Heart right ventricle (tissue), 16 donors: Measurements from ENCODE around the gene HOXB13. TPM values are rescaled to one million over a fixed set of nuclear protein-coding genes. Genes with fewer than 3 reads are reported as not detected.

Source experiments
- ATAC-seq, 8 donors: fragments of 200-7000 bp; cut with Tn5 transposase; one replicate each; pipeline ENCODE4 v1.9.1; 2020; ENCODE audit warnings: mild to moderate bottlenecking in 8 of 8, moderate library complexity in 8 of 8, moderate number of reproducible peaks in 1 of 8
- DNase-seq, 2 donors: peaks; one replicate each; pipeline ENCODE4 v3.0.0-alpha.2; 2020
- H3K27ac ChIP-seq, 10 donors: fragments of 200-600 bp; sonication (generic) in 2 of 10; one replicate each; pipeline versions ENCODE4 v1.5.0 to v1.8.0; 2020 to 2022; ENCODE audit warnings: mild to moderate bottlenecking in 3 of 10
- H3K27me3 ChIP-seq, 7 donors: fragments of 200-600 bp; one replicate each; pipeline ENCODE4 v1.8.0; 2021 to 2022; ENCODE audit warnings: mild to moderate bottlenecking in 2 of 7
- H3K36me3 ChIP-seq, 9 donors: fragments of 200-600 bp; sonication (generic) in 1 of 9; one replicate each; pipeline versions ENCODE4 v1.5.0 to v1.8.0; 2020 to 2022; ENCODE audit warnings: mild to moderate bottlenecking in 2 of 9
- H3K4me1 ChIP-seq, 9 donors: fragments of 200-600 bp; sonication (generic) in 1 of 9; one replicate each; pipeline versions ENCODE4 v1.5.0 to v1.8.0; 2020 to 2022; ENCODE audit warnings: mild to moderate bottlenecking in 4 of 9
- H3K4me3 ChIP-seq, 10 donors: fragments of 200-600 bp; sonication (generic) in 2 of 10; one replicate each; pipeline versions ENCODE4 v1.5.0 to v1.8.0; 2020 to 2022; ENCODE audit warnings: mild to moderate bottlenecking in 7 of 10, moderate library complexity in 2 of 10
- H3K9me3 ChIP-seq, 11 donors: fragments of 200-600 bp in 10 of 11; sonication (generic) in 2 of 11; one replicate each; pipeline versions ENCODE4 v1.5.0 to v1.8.0; 2013 to 2022; ENCODE audit warnings: mild to moderate bottlenecking in 2 of 11, control low read depth in 1 of 11, moderate library complexity in 1 of 11
- CTCF ChIP-seq, 9 donors: fragments of 200-600 bp; sonication (generic) in 2 of 9; IDR thresholded peaks; one replicate each; pipeline versions ENCODE4 v1.5.0 to v1.8.0; 2021 to 2022; ENCODE audit warnings: antibody characterized with exemption in 9 of 9, mild to moderate bottlenecking in 5 of 9, moderate library complexity in 1 of 9
- WGBS, 2 donors: extraction: QIAGEN DNeasy Blood & Tissue Kit; methylation state at CpG; one replicate each; pipeline ENCODE4 v1.1.7; 2013; ENCODE audit warnings: inconsistent platforms in 1 of 2; 5-methylcytosine and 5-hydroxymethylcytosine counted together
- intact Hi-C, 10 donors: fragments of 100-400 bp; cut with DNase I; formaldehyde crosslinking; loops; one replicate each; pipeline versions ENCODE4 v1.11.1 to v1.14.2; 2022
- polyA plus RNA-seq, 2 donors: library from polyadenylated mRNA; stranded (reverse); fragments of 200-250 nt; gene quantifications; one replicate each; pipeline ENCODE4 v1.2.3, GENCODE V29; 2013
- total RNA-seq, 10 donors: library from RNA; stranded (reverse); fragmentation: NEBNext Ultra II Directional in 3 of 10; extraction: Animal tissue kit (Norgen Biotek cat#: 25700) in 3 of 10; gene quantifications; one replicate each; pipeline versions ENCODE4 v1.2.1 to v1.2.4, GENCODE V29; 2021 to 2023
- donor health status: Arrhythmogenic right ventricular cardiomyopathy.
- donor health status: ischemic (EF 13 %, LVEDD 7.1; RV severe dilation, severe dysfunction).
- donor health status: healthy with polysubstance abuse.
- donor health status: DM: no; HTN: yes; CAD: no.
- donor health status: DM: no; HTN: no; CAD: no.
- donor health status: ischemic (EF 25% LVEDD 6.9; RV normal size, moderate dysfunction).
- donor health status: ischemic (EF 25% LVEDD 5.7; RV mildly dilated, moderate dysfunction).
- donor health status: healthy.
- donor health status: DM: yes; HTN: yes; CAD: no.
- donor health status: Ischemic cardiomyopathy.
- donor health status: ischemic (EF 35%, LVEDD 5.7; RV mildly dilated, moderate dysfunction).
- donor health status: nonischemic (EF 11% LVEDD 7.7; RV severe dilation, severe dysfunction).
- donor health status: DM: yes; HTN: yes; CAD: no.
- donor health status: PGD.
- donor health status: ischemic (EF 29% LVEDD 5.4; RV normal size, mild dysfunction).
- donor health status: nonischemic (EF 23%, LVEDD 6.1; RV moderate dilation, normal function).

The HOXB13 gene
- total and polyA plus RNA-seq, 12 donors = not detected

GRCh38 chr17:48738803-48739526, 10.4 kb upstream of the HOXB13 start:
- WGBS, 2 donors = 2 to 3% methylated on average over 37 of the region's 37 CpGs
- intact Hi-C loops = no loop called here
- no peak overlapping the region for H3K4me3 ChIP-seq
- no peaks in the 10 kb centered on the region for H3K36me3 ChIP-seq
- TF ChIP-seq CTCF (IDR thresholded peaks at IDR 0.05) = no peak
- no peak for DNase-seq
- no peaks in the 10 kb centered on the region for H3K9me3 ChIP-seq
- H3K27me3 ChIP-seq = peaks cover 28 to 100% (median 100%) of the 10 kb centered on the region in 7 donors
- no peak overlapping the region for H3K27ac ChIP-seq
- H3K4me1 ChIP-seq = peaks cover 0 to 6% (median 0%) of the 10 kb centered on the region in 9 donors
- no peak for ATAC-seq

GRCh38 chr17:48738424-48738802, 9.9 kb upstream of the HOXB13 start:
- ATAC-seq (no peak), DNase-seq (no peak)
- WGBS, 2 donors = 1 to 3% methylated on average over 10 to 11 of the region's 11 CpGs
- Histone ChIP-seq H3K27ac (no peak overlapping the region), H3K4me3 (no peak overlapping the region), H3K27me3 (peaks cover 30 to 100% (median 100%) of the 10 kb centered on the region in 7 donors), H3K9me3 (no peaks in the 10 kb centered on the region), H3K36me3 (no peaks in the 10 kb centered on the region), H3K4me1 (peaks cover 0 to 7% (median under 1%) of the 10 kb centered on the region in 9 donors)
- intact Hi-C loops = no loop called here
- TF ChIP-seq CTCF (IDR thresholded peaks at IDR 0.05) = no peak

GRCh38 chr17:48737330-48738043, 8.9 kb upstream of the HOXB13 start:
- H3K27ac ChIP-seq = no peak overlapping the region
- no peaks in the 10 kb centered on the region for H3K9me3 ChIP-seq
- H3K4me3 ChIP-seq = no peak overlapping the region
- DNase-seq (no peak), ATAC-seq (no peak)
- H3K36me3 ChIP-seq = no peaks in the 10 kb centered on the region
- intact Hi-C loops = no loop called here
- peaks cover 38 to 100% (median 100%) of the 10 kb centered on the region in 7 donors for H3K27me3 ChIP-seq
- 48 to 49% methylated on average over 4 of the region's 4 CpGs for WGBS, 2 donors
- no peak for TF ChIP-seq CTCF (IDR thresholded peaks at IDR 0.05)
- peaks cover 0 to 13% (median 6%) of the 10 kb centered on the region in 9 donors for H3K4me1 ChIP-seq

- intact Hi-C loops = no loop called here
- H3K4me3 ChIP-seq = no peak overlapping the region
- ATAC-seq (no peak), DNase-seq (no peak)
- H3K9me3 ChIP-seq = no peaks in the 10 kb centered on the region
- 3 to 4% methylated on average over 7 of the region's 7 CpGs for WGBS, 2 donors
- H3K27me3 ChIP-seq = peaks cover 28 to 100% (median 100%) of the 10 kb centered on the region in 7 donors
- TF ChIP-seq CTCF (IDR thresholded peaks at IDR 0.05) = no peak
- no peak overlapping the region for H3K27ac ChIP-seq
- H3K36me3 ChIP-seq = no peaks in the 10 kb centered on the region
- peaks cover 0 to 13% (median 6%) of the 10 kb centered on the region in 9 donors for H3K4me1 ChIP-seq
Measured at GRCh38 chr17:48735062-48735351, 6.5 kb upstream of the HOXB13 start.
